Measurements from ENCODE around the gene PLXNB1. TPM values are rescaled to one million over a fixed set of nuclear protein-coding genes. Genes with fewer than 3 reads are reported as not detected.

Gene PLXNB1
- total and polyA plus RNA-seq, 2 of the 13 experiments (the other 11 are each of a cell fraction or from before 2014, with no cell fraction given): 86.0 to 143 TPM

- TF ChIP-seq, protein P1, sequence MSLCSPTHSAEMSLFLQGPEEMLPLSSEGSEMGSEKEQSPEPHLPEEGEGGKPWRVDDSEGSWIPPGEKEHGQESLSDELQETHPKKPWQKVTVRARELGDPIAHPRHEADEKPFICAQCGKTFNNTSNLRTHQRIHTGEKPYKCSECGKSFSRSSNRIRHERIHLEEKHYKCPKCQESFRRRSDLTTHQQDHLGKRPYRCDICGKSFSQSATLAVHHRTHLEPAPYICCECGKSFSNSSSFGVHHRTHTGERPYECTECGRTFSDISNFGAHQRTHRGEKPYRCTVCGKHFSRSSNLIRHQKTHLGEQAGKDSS (CRISPR knock-in tag; IDR thresholded peaks at IDR 0.05; ENCODE audit: borderline replicate concordance, low read depth): peak; percentile 68; the same call in 1 of the 2 replicates
- TF ChIP-seq MLX (CRISPR knock-in tag; IDR thresholded peaks at IDR 0.05): peak; percentile 82
- no peak for TF ChIP-seq EED (CRISPR knock-in tag; IDR thresholded peaks at IDR 0.05)
- TF ChIP-seq HMGA1 (CRISPR knock-in tag; conservative IDR thresholded peaks at IDR 0.05): no peak
- TF ChIP-seq, protein P2, sequence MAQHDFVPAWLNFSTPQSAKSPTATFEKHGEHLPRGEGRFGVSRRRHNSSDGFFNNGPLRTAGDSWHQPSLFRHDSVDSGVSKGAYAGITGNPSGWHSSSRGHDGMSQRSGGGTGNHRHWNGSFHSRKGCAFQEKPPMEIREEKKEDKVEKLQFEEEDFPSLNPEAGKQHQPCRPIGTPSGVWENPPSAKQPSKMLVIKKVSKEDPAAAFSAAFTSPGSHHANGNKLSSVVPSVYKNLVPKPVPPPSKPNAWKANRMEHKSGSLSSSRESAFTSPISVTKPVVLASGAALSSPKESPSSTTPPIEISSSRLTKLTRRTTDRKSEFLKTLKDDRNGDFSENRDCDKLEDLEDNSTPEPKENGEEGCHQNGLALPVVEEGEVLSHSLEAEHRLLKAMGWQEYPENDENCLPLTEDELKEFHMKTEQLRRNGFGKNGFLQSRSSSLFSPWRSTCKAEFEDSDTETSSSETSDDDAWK (CRISPR knock-in tag; IDR thresholded peaks at IDR 0.05): no peak
- no peak for TF ChIP-seq HNRNPUL1 (IDR thresholded peaks at IDR 0.05; ENCODE audit: low read depth, low read length)
- TF ChIP-seq MED8 (CRISPR knock-in tag; IDR thresholded peaks at IDR 0.05; ENCODE audit: insufficient replicate concordance): peak; percentile 99
- TF ChIP-seq, protein P3, sequence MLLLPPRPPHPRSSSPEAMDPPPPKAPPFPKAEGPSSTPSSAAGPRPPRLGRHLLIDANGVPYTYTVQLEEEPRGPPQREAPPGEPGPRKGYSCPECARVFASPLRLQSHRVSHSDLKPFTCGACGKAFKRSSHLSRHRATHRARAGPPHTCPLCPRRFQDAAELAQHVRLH (CRISPR knock-in tag; IDR thresholded peaks at IDR 0.05; ENCODE audit: borderline replicate concordance, low read depth): 0 out of 2 replicates have a peak, but pooled peaks have one; percentile 22
- no peak for TF ChIP-seq SETDB1 (CRISPR knock-in tag; IDR thresholded peaks at IDR 0.05; ENCODE audit: borderline replicate concordance)
- TF ChIP-seq MYNN (CRISPR knock-in tag; IDR thresholded peaks at IDR 0.05; ENCODE audit: low read depth): peak; percentile 60; the same call in 1 of the 2 replicates
- no peak for TF ChIP-seq NR1H2 (CRISPR knock-in tag; IDR thresholded peaks at IDR 0.05; ENCODE audit: borderline replicate concordance, low read depth)
- TF ChIP-seq HMG20A (CRISPR knock-in tag; IDR thresholded peaks at IDR 0.05; ENCODE audit: borderline replicate concordance): peak; percentile 53; the same call in 1 of the 2 replicates
- TF ChIP-seq MYC (CRISPR knock-in tag; IDR thresholded peaks at IDR 0.05; ENCODE audit: borderline replicate concordance): peak; percentile 77
- TF ChIP-seq, protein P4, sequence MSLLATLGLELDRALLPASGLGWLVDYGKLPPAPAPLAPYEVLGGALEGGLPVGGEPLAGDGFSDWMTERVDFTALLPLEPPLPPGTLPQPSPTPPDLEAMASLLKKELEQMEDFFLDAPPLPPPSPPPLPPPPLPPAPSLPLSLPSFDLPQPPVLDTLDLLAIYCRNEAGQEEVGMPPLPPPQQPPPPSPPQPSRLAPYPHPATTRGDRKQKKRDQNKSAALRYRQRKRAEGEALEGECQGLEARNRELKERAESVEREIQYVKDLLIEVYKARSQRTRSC (CRISPR knock-in tag; IDR thresholded peaks at IDR 0.05; ENCODE audit: low read depth): no peak
- TF ChIP-seq, protein P5, sequence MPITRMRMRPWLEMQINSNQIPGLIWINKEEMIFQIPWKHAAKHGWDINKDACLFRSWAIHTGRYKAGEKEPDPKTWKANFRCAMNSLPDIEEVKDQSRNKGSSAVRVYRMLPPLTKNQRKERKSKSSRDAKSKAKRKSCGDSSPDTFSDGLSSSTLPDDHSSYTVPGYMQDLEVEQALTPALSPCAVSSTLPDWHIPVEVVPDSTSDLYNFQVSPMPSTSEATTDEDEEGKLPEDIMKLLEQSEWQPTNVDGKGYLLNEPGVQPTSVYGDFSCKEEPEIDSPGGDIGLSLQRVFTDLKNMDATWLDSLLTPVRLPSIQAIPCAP (CRISPR knock-in tag; IDR thresholded peaks at IDR 0.05; ENCODE audit: low read depth): no peak
- no peak for TF ChIP-seq HOXA7 (CRISPR knock-in tag; IDR thresholded peaks at IDR 0.05)
- TF ChIP-seq, protein P6, sequence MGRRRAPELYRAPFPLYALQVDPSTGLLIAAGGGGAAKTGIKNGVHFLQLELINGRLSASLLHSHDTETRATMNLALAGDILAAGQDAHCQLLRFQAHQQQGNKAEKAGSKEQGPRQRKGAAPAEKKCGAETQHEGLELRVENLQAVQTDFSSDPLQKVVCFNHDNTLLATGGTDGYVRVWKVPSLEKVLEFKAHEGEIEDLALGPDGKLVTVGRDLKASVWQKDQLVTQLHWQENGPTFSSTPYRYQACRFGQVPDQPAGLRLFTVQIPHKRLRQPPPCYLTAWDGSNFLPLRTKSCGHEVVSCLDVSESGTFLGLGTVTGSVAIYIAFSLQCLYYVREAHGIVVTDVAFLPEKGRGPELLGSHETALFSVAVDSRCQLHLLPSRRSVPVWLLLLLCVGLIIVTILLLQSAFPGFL (CRISPR knock-in tag; IDR thresholded peaks at IDR 0.05): no peak
- no peak for TF ChIP-seq MIER2 (CRISPR knock-in tag; IDR thresholded peaks at IDR 0.05)
- TF ChIP-seq, protein P7, sequence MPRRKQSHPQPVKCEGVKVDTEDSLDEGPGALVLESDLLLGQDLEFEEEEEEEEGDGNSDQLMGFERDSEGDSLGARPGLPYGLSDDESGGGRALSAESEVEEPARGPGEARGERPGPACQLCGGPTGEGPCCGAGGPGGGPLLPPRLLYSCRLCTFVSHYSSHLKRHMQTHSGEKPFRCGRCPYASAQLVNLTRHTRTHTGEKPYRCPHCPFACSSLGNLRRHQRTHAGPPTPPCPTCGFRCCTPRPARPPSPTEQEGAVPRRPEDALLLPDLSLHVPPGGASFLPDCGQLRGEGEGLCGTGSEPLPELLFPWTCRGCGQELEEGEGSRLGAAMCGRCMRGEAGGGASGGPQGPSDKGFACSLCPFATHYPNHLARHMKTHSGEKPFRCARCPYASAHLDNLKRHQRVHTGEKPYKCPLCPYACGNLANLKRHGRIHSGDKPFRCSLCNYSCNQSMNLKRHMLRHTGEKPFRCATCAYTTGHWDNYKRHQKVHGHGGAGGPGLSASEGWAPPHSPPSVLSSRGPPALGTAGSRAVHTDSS (CRISPR knock-in tag; conservative IDR thresholded peaks at IDR 0.05): no peak
- no peak for TF ChIP-seq ZNF775 (CRISPR knock-in tag; IDR thresholded peaks at IDR 0.05; ENCODE audit: borderline replicate concordance)
- TF ChIP-seq, protein P8, sequence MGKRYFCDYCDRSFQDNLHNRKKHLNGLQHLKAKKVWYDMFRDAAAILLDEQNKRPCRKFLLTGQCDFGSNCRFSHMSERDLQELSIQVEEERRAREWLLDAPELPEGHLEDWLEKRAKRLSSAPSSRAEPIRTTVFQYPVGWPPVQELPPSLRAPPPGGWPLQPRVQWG (CRISPR knock-in tag; IDR thresholded peaks at IDR 0.05; ENCODE audit: borderline replicate concordance, low read depth): no peak
Measured at GRCh38 chr3:48429960-48430707, at the start of gene PLXNB1 (continued).

Measured in HepG2 (cell line).